DND-41 (cell line): ENCODE measurements around the gene LRRC15.

ENCODE experiments used
- ATAC-seq: fragments of 200-7000 bp; cut with Tn5 transposase; 3 replicates; pipeline ENCODE4 v1.9.1; 2021; ENCODE audit warnings: low read depth; ENCODE audit not compliant: insufficient read depth
- DNase-seq: peaks from one replicate; pipeline ENCODE4 v3.0.0-alpha.2; 2020
- H2AFZ ChIP-seq: 2 replicates; pipeline ENCODE4 v1.6.0; 2012; ENCODE audit warnings: low read depth, low read length
- H3K27ac ChIP-seq: 2 replicates; pipeline ENCODE4 v1.5.1; 2012; ENCODE audit warnings: low read length, inconsistent platforms
- H3K27me3 ChIP-seq: fragments of 200-600 bp; sonication (generic); 2 replicates; pipeline ENCODE4 v1.6.0; 2012; ENCODE audit warnings: low read length, mild to moderate bottlenecking, inconsistent platforms; ENCODE audit not compliant: insufficient read depth, poor library complexity
- H3K36me3 ChIP-seq: 2 replicates; pipeline ENCODE4 v1.5.1; 2012; ENCODE audit warnings: low read length, inconsistent platforms; ENCODE audit not compliant: insufficient read depth
- H3K4me1 ChIP-seq: 2 replicates; pipeline ENCODE4 v1.5.1; 2012; ENCODE audit warnings: mild to moderate bottlenecking, low read length; ENCODE audit not compliant: insufficient read depth
- H3K4me2 ChIP-seq: 2 replicates; pipeline ENCODE4 v1.6.0; 2012; ENCODE audit warnings: mild to moderate bottlenecking, moderate library complexity, low read length, inconsistent platforms; ENCODE audit not compliant: insufficient read depth
- H3K4me3 ChIP-seq, 2 experiments: fragments of 200-600 bp in 1 of 2; shearing (Covaris generic) in 1 of 2; 2 replicates each; pipeline ENCODE4 v1.5.1; 2012 to 2016; ENCODE audit warnings: inconsistent platforms in 2 of 2, low read length in 2 of 2, mild to moderate bottlenecking in 2 of 2, low read depth in 1 of 2, moderate library complexity in 1 of 2
- H3K79me2 ChIP-seq: 2 replicates; pipeline ENCODE4 v1.6.0; 2012; ENCODE audit warnings: low read length, inconsistent platforms; ENCODE audit not compliant: insufficient read depth
- H3K9ac ChIP-seq: 2 replicates; pipeline ENCODE4 v1.6.0; 2012; ENCODE audit warnings: low read depth, mild to moderate bottlenecking, inconsistent platforms, low read length, moderate library complexity
- H3K9me3 ChIP-seq: 2 replicates; pipeline ENCODE4 v1.5.1; 2012; ENCODE audit warnings: low read length, moderate library complexity, mild to moderate bottlenecking, inconsistent platforms; ENCODE audit not compliant: insufficient read depth, severe bottlenecking
- H4K20me1 ChIP-seq: 2 replicates; pipeline ENCODE4 v1.6.0; 2012; ENCODE audit warnings: low read length; ENCODE audit not compliant: insufficient read depth
- EZH2 ChIP-seq: IDR thresholded peaks from 3 replicates; pipeline ENCODE4 v1.6.1; 2012; ENCODE audit warnings: borderline replicate concordance, low read depth, mild to moderate bottlenecking, moderate library complexity, low read length, inconsistent platforms; ENCODE audit not compliant: severe bottlenecking
- TF ChIP-seq, protein P1 (sequence below): IDR thresholded peaks from 2 replicates; pipeline ENCODE4 v1.5.1; 2012; ENCODE audit warnings: borderline replicate concordance, low read length, moderate library complexity, mild to moderate bottlenecking; ENCODE audit not compliant: poor library complexity, severe bottlenecking; ENCODE audit errors: extremely low read depth

LRRC15 gene

GRCh38 chr3:194395778-194396538 lies 26.4 kb upstream of the LRRC15 start:
- peaks cover 58% of the 10 kb centered on the region for H3K4me1 ChIP-seq
- peak overlapping the region; percentile 67 for H3K4me2 ChIP-seq
- 0 out of 2 replicates have a peak overlapping the region, but pooled peaks have one; percentile 38 for H2AFZ ChIP-seq
- ATAC-seq (peak; percentile 67), DNase-seq (peak; percentile 94)
- H3K9ac ChIP-seq, result peak overlapping the region; percentile 38; the same call in 1 of the 2 replicates
- no peaks in the 10 kb centered on the region for H3K36me3 ChIP-seq
- TF ChIP-seq, protein P1, sequence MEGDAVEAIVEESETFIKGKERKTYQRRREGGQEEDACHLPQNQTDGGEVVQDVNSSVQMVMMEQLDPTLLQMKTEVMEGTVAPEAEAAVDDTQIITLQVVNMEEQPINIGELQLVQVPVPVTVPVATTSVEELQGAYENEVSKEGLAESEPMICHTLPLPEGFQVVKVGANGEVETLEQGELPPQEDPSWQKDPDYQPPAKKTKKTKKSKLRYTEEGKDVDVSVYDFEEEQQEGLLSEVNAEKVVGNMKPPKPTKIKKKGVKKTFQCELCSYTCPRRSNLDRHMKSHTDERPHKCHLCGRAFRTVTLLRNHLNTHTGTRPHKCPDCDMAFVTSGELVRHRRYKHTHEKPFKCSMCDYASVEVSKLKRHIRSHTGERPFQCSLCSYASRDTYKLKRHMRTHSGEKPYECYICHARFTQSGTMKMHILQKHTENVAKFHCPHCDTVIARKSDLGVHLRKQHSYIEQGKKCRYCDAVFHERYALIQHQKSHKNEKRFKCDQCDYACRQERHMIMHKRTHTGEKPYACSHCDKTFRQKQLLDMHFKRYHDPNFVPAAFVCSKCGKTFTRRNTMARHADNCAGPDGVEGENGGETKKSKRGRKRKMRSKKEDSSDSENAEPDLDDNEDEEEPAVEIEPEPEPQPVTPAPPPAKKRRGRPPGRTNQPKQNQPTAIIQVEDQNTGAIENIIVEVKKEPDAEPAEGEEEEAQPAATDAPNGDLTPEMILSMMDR, result peak; percentile 26
- no peak for TF ChIP-seq EZH2
- H4K20me1 ChIP-seq, result no peaks in the 10 kb centered on the region
- peak overlapping the region in 1 of 2 experiments; percentile 50; a peak in 2 of 4 replicates for H3K4me3 ChIP-seq
- H3K9me3 ChIP-seq, result peaks cover 5% of the 10 kb centered on the region
- H3K27ac ChIP-seq, result peak overlapping the region; percentile 78
- no peaks in the 10 kb centered on the region for H3K79me2 ChIP-seq
- H3K27me3 ChIP-seq, result peaks cover 5% of the 10 kb centered on the region

- Histone ChIP-seq H3K4me2 (peak overlapping the region; percentile 67; the same call in 1 of the 2 replicates), H3K4me1 (peaks cover 57% of the 10 kb centered on the region), H2AFZ (no peak overlapping the region), H3K27me3 (peaks cover 5% of the 10 kb centered on the region), H3K9me3 (peaks cover 9% of the 10 kb centered on the region), H3K27ac (peak overlapping the region; percentile 78; the same call in 1 of the 2 replicates), H3K9ac (0 out of 2 replicates have a peak overlapping the region, but pooled peaks have one; percentile 38), H3K79me2 (no peaks in the 10 kb centered on the region), H3K36me3 (no peaks in the 10 kb centered on the region), H3K4me3 (no peak overlapping the region), H4K20me1 (no peaks in the 10 kb centered on the region)
- TF ChIP-seq, protein P1, result no peak
- TF ChIP-seq EZH2, result no peak
- ATAC-seq (no peak), DNase-seq (peak; percentile 31)
Observed at GRCh38 chr3:194395212-194395611, 25.7 kb upstream of the LRRC15 start.

DNA sequence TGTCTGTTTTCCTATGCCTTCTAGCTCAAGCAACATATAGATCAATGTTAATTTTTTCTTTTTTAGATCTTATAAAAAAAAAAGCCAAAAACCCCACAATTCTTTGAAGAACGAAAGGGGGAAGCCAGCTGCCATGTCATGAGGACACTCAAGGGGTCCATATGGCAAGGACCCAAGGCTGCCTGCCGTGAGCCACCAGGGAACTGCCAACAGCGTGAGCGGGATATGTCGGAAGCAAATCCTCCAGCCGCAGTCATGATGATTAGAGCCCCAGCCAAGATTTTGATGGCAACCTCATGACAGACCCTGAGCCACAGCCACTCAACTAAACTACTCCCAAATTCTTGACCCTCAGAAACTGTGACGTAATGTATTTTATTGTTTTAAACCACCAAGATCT lies 23.0 kb upstream of the LRRC15 start:
- peaks cover 32% of the 10 kb centered on the region for H3K4me1 ChIP-seq
- DNase-seq, result no peak
- no peak overlapping the region for H3K27ac ChIP-seq
- no peaks in the 10 kb centered on the region for H3K79me2 ChIP-seq
- H3K27me3 ChIP-seq, result no peaks in the 10 kb centered on the region
- H3K9me3 ChIP-seq, result peaks cover 14% of the 10 kb centered on the region
- H4K20me1 ChIP-seq, result no peaks in the 10 kb centered on the region
- H3K4me3 ChIP-seq, result no peak overlapping the region
- H3K9ac ChIP-seq, result no peak overlapping the region
- ATAC-seq, result no peak
- no peak overlapping the region for H2AFZ ChIP-seq
- TF ChIP-seq, protein P1, result no peak
- no peak for TF ChIP-seq EZH2
- H3K4me2 ChIP-seq, result no peak overlapping the region
- H3K36me3 ChIP-seq, result no peaks in the 10 kb centered on the region
